Tibial nerve (tissue), 4 donors: Measurements from ENCODE around the gene RHOXF2B. TPM values are rescaled to one million over a fixed set of nuclear protein-coding genes. Genes with fewer than 3 reads are reported as not detected.
A peak's percentile ranks its signal among the peaks of the same experiment; 100 is the strongest.
"Not testable (repeated sequence)": the region's sequence is repeated elsewhere in the genome, so short reads cannot be mapped to it uniquely, and the experiment has no call there.

ENCODE experiments used
- DNase-seq, 2 donors: peaks; one replicate each; pipeline ENCODE4 v3.0.0-alpha.2; 2019; ENCODE audit warnings: low spot score in 2 of 2
- H3K27ac ChIP-seq, 4 donors: fragments of 200-600 bp; sonication (generic) in 3 of 4; one replicate each; pipeline ENCODE4 v1.5.1; 2017 to 2019; ENCODE audit warnings: mild to moderate bottlenecking in 1 of 4
- H3K27me3 ChIP-seq, 2 donors: fragments of 200-600 bp; sonication (generic) in 1 of 2; one replicate each; pipeline versions ENCODE4 v1.5.1 to v1.6.0; 2017 to 2019
- H3K36me3 ChIP-seq, 3 donors: fragments of 200-600 bp; sonication (generic); one replicate each; pipeline ENCODE4 v1.5.1; 2018 to 2019
- H3K4me1 ChIP-seq, 4 donors: fragments of 200-600 bp; sonication (generic) in 3 of 4; one replicate each; pipeline ENCODE4 v1.5.1; 2017 to 2019
- H3K4me3 ChIP-seq, 4 donors: fragments of 200-600 bp; sonication (generic) in 3 of 4; one replicate each; pipeline ENCODE4 v1.5.1; 2017 to 2019; ENCODE audit warnings: mild to moderate bottlenecking in 1 of 4, moderate library complexity in 1 of 4
- H3K9me3 ChIP-seq, 4 donors: fragments of 200-600 bp; sonication (generic) in 3 of 4; one replicate each; pipeline ENCODE4 v1.5.1; 2017 to 2019
- CTCF ChIP-seq, 5 experiments: fragments of 200-600 bp in 3 of 5; fragments of 450-650 bp in 2 of 5; sonication (generic) in 3 of 5; IDR thresholded peaks; one replicate each; pipeline ENCODE4 v1.5.1; 2016 to 2019; ENCODE audit warnings: antibody characterized with exemption in 5 of 5, mild to moderate bottlenecking in 3 of 5, moderate library complexity in 2 of 5
- EP300 ChIP-seq, 2 donors: sonication (generic); formaldehyde crosslinking; IDR thresholded peaks; one replicate each; pipeline ENCODE4 v1.6.1; 2017; ENCODE audit warnings: antibody characterized with exemption in 2 of 2, mild to moderate bottlenecking in 1 of 2
- POLR2A ChIP-seq, 2 donors: fragments of 450-650 bp; IDR thresholded peaks; one replicate each; pipeline ENCODE4 v1.6.1; 2017; ENCODE audit warnings: antibody characterized with exemption in 2 of 2, mild to moderate bottlenecking in 2 of 2, moderate library complexity in 2 of 2
- WGBS, 2 donors: methylation state at CpG; one replicate each; pipeline ENCODE4 v1.1.5; 2018; 5-methylcytosine and 5-hydroxymethylcytosine counted together
- total RNA-seq, 4 donors: library from RNA; depleted of rRNA; stranded (reverse); fragments of >200 nt; gene quantifications; one replicate each; pipeline ENCODE4 v1.1.0, GENCODE V29; 2016

The RHOXF2B gene
- total RNA-seq, 4 donors from 2014 or later: not detected

GRCh38 chrX:120090208-120090607 is 12.7 kb upstream of the RHOXF2B start:
- no peaks in the 10 kb centered on the region for H3K9me3 ChIP-seq
- H3K4me1 ChIP-seq: no peaks in the 10 kb centered on the region
- H3K27me3 ChIP-seq: no peaks in the 10 kb centered on the region
- TF ChIP-seq POLR2A (IDR thresholded peaks at IDR 0.05) (no peak), CTCF (IDR thresholded peaks at IDR 0.05) (no peak), EP300 (IDR thresholded peaks at IDR 0.05) (no peak)
- DNase-seq: no peak
- H3K4me3 ChIP-seq: no peak overlapping the region
- H3K27ac ChIP-seq: no peak overlapping the region
- WGBS, 2 donors: 60 to 64% methylated on average over 2 of the region's 2 CpGs
- no peaks in the 10 kb centered on the region for H3K36me3 ChIP-seq

- H3K27me3 ChIP-seq: no peaks in the 10 kb centered on the region
- no peak for DNase-seq
- 66% methylated on average over 8 to 10 of the region's 10 CpGs for WGBS, 2 donors
- H3K4me3 ChIP-seq: peak overlapping the region in 1 of 4 donors; percentile 7
- H3K27ac ChIP-seq: no peak overlapping the region
- no peaks in the 10 kb centered on the region for H3K4me1 ChIP-seq
- no peaks in the 10 kb centered on the region for H3K9me3 ChIP-seq
- TF ChIP-seq CTCF (IDR thresholded peaks at IDR 0.05): no peak
- no peak for TF ChIP-seq POLR2A (IDR thresholded peaks at IDR 0.05)
- no peak for TF ChIP-seq EP300 (IDR thresholded peaks at IDR 0.05)
- no peaks in the 10 kb centered on the region for H3K36me3 ChIP-seq
These were observed 10.0 kb upstream of the RHOXF2B start for GRCh38 chrX:120087289-120088017.

GRCh38 chrX:120085553-120086185 is 8.2 kb upstream of the RHOXF2B start:
- not testable (repeated sequence) for H3K4me3 ChIP-seq, H3K27me3 ChIP-seq, H3K4me1 ChIP-seq, H3K27ac ChIP-seq, DNase-seq, H3K9me3 ChIP-seq, H3K36me3 ChIP-seq
- no CpG with 5 or more reads among the region's 12 CpGs for WGBS, 2 donors

GRCh38 chrX:120066169-120066568 is 11.3 kb downstream of the RHOXF2B start:
- not testable (repeated sequence) for H3K27ac ChIP-seq, H3K9me3 ChIP-seq

GRCh38 chrX:120042712-120043111 is 34.8 kb downstream of the RHOXF2B start:
- not testable (repeated sequence) for H3K4me3 ChIP-seq, H3K9me3 ChIP-seq, H3K27ac ChIP-seq, H3K27me3 ChIP-seq, H3K36me3 ChIP-seq, DNase-seq, H3K4me1 ChIP-seq
- WGBS, 2 donors: no CpG with 5 or more reads among the region's 6 CpGs

More at GRCh38 chrX:120066169-120066568, 11.3 kb downstream of the RHOXF2B start:
- H3K36me3 ChIP-seq, H3K4me1 ChIP-seq, H3K27me3 ChIP-seq, DNase-seq, H3K4me3 ChIP-seq: not testable (repeated sequence)
- WGBS, 2 donors: 80 to 83% methylated on average over 1 of the region's 1 CpG

GRCh38 chrX:120042247-120042646 is 35.2 kb downstream of the RHOXF2B start:
- no CpG with 5 or more reads among the region's 2 CpGs for WGBS, 2 donors
- not testable (repeated sequence) for H3K36me3 ChIP-seq, DNase-seq, H3K4me3 ChIP-seq, H3K4me1 ChIP-seq, H3K27ac ChIP-seq, H3K27me3 ChIP-seq, H3K9me3 ChIP-seq

- H3K4me1 ChIP-seq, H3K27me3 ChIP-seq, H3K4me3 ChIP-seq, DNase-seq, H3K27ac ChIP-seq, H3K36me3 ChIP-seq, H3K9me3 ChIP-seq: not testable (repeated sequence)
- WGBS, 2 donors: no CpG with 5 or more reads among the region's 6 CpGs
These were observed 37.3 kb downstream of the RHOXF2B start for GRCh38 chrX:120040176-120040575.

- H3K4me1 ChIP-seq, H3K9me3 ChIP-seq, H3K4me3 ChIP-seq, H3K27ac ChIP-seq, DNase-seq, H3K27me3 ChIP-seq, H3K36me3 ChIP-seq: not testable (repeated sequence)
- no CpG with 5 or more reads among the region's 8 CpGs for WGBS, 2 donors
These were observed 38.3 kb downstream of the RHOXF2B start for GRCh38 chrX:120039087-120039733.
